ENCODE measurements around the gene TRAM2.

TRAM2 gene

DNA sequence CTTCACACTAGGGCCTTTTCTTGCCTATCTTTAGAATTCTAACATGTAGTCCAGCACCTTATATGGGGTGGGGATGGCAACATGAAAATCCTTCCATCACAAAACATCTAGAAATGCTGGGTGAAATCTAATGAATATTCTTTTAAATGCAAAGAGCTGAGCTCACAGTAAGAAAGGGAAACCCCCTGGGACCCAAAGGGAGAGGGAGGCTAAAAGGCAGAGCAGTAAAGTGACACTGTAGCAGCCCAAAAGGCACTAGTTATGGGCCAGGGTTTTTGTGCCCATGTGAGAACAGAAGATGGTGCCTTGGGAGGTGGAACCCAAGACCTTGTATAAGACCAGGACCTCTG lies 66.7 kb downstream of the TRAM2 start:
- no peak for DNase-seq (ENCODE audit: low read depth, low spot score)
- Histone ChIP-seq H3K9me3 (ENCODE audit: control insufficient read depth, insufficient read depth, low read length) (no peaks in the 10 kb centered on the region), H3K36me3 (ENCODE audit: control insufficient read depth, insufficient read depth, low read length) (peaks cover 15% of the 10 kb centered on the region; the same call in 1 of the 2 replicates), H3K4me3 (ENCODE audit: low read length) (no peak overlapping the region), H3K27me3 (ENCODE audit: control insufficient read depth, insufficient read depth, low read length) (no peaks in the 10 kb centered on the region), H3K4me1 (ENCODE audit: control insufficient read depth, insufficient read depth, low read length) (peaks cover 5% of the 10 kb centered on the region; the same call in 1 of the 2 replicates), H3K27ac (ENCODE audit: low read length) (no peak overlapping the region)

DNA sequence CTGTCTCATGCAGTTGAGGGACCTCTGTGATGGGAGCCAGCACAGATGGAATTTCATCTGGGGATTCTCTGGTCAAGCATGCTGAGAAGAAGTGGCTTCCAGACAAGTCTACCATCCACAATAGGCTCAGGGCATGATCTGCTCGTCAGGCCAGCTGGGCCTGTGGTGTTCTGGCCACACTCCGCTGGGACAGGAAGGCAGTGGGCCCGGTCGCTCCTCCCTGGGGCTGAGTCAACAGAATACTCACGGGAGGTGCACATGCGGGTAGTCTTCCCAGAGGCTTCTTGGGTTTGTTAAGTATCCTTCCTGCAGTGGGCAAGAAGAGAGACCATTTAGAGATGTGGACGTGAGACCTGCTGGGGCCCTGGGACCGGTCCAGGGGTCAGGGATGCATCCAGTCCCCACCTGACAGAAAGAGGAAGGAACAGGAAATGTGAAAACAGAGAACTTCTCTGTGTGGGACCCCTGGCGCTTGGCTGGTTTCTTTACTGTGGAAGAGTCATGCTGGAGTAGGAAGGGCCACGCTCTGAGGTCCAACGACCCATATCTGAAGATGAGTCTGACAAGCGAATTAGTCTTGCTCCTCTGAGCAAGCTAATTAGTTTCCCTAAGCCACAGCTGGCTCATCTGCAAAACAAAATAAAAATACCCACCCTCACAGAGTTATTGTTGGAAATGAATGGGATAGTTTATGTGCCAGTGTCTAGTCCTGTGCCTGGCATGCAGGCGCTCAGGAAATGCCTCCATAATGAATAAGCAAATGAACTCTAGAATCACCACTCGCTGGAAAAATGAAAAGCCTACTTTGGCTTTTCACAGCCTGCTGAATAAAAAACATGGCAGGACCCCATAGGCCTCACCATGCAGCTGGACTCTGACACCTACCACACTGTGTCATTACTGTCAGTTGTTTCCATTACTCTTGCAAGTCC lies 67.3 kb downstream of the TRAM2 start:
- Histone ChIP-seq H3K4me3 (ENCODE audit: low read length) (no peak overlapping the region), H3K36me3 (ENCODE audit: control insufficient read depth, insufficient read depth, low read length) (peaks cover 18% of the 10 kb centered on the region), H3K27me3 (ENCODE audit: control insufficient read depth, insufficient read depth, low read length) (no peaks in the 10 kb centered on the region), H3K9me3 (ENCODE audit: control insufficient read depth, insufficient read depth, low read length) (no peaks in the 10 kb centered on the region), H3K27ac (ENCODE audit: low read length) (no peak overlapping the region), H3K4me1 (ENCODE audit: control insufficient read depth, insufficient read depth, low read length) (peaks cover 5% of the 10 kb centered on the region; the same call in 1 of the 2 replicates)
- DNase-seq (ENCODE audit: low read depth, low spot score) = no peak
- WGBS (ENCODE audit: insufficient coverage, insufficient read length) = no CpG with 5 or more reads among the region's 14 CpGs

DNA sequence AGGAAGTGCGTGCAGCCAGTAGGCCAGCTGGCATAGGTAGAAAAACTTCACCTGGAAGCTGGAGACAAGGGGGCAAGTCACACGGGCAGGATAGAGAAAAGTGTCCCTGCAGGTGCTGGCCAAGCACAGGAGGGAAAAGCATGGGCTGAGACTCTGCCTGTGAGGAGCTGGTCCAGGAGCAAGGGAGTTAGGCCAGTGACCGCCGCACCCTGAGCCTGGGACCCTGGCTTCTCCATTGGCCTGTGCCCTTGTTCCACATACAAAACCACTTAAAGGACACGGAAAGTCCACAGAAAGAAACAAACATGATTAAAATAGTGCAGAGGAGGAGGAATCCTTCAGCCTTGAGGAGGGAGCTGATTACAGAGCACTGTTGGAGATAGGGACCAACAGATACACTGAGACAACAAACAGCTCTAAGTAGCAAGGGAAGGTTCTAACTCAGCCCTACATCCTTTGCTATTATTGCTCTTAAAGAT lies 68.6 kb downstream of the TRAM2 start:
- Histone ChIP-seq H3K36me3 (ENCODE audit: control insufficient read depth, insufficient read depth, low read length) (peaks cover 20% of the 10 kb centered on the region), H3K27me3 (ENCODE audit: control insufficient read depth, insufficient read depth, low read length) (no peaks in the 10 kb centered on the region), H3K4me1 (ENCODE audit: control insufficient read depth, insufficient read depth, low read length) (peaks cover 5% of the 10 kb centered on the region), H3K9me3 (ENCODE audit: control insufficient read depth, insufficient read depth, low read length) (no peaks in the 10 kb centered on the region), H3K27ac (ENCODE audit: low read length) (no peak overlapping the region), H3K4me3 (ENCODE audit: low read length) (no peak overlapping the region)
- DNase-seq (ENCODE audit: low read depth, low spot score) = no peak
- no CpG with 5 or more reads among the region's 5 CpGs for WGBS (ENCODE audit: insufficient coverage, insufficient read length)

DNA sequence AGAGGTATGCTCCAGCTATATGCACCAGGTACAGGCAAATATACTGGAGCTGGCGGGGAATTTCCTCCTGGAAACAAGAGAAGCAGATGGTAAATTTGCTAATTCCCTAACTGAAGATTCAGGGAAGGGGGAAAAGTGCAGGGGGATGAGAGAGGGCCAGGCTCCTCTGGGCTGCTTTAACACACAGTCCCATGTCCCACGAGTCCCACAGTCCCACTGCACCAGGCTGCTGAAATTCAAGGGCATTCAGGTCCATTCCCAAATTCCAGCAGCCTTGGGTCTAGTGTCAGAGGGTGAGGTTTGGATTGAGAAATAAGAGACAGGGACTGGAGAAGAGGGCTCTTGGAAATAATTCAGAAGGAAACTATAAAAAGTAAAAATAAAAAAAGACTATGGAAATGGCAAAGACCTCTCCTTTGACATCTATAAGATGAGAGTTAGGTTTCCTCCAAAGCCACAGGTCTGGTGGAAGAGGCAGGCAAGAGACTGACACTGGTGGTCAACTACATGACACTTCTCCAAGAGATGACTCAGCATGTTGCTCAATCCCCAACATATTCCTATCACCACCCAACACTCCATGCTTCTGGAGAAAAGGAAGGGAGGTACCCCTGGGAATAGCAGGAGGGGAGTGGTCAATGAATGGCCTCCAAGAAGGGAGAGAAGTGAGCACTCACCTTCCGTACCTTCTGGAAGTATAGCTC lies 69.2 kb downstream of the TRAM2 start:
- Histone ChIP-seq H3K27me3 (ENCODE audit: control insufficient read depth, insufficient read depth, low read length) (no peaks in the 10 kb centered on the region), H3K4me3 (ENCODE audit: low read length) (no peak overlapping the region), H3K27ac (ENCODE audit: low read length) (no peak overlapping the region), H3K9me3 (ENCODE audit: control insufficient read depth, insufficient read depth, low read length) (no peaks in the 10 kb centered on the region), H3K4me1 (ENCODE audit: control insufficient read depth, insufficient read depth, low read length) (peaks cover 5% of the 10 kb centered on the region), H3K36me3 (ENCODE audit: control insufficient read depth, insufficient read depth, low read length) (peaks cover 20% of the 10 kb centered on the region)
- WGBS (ENCODE audit: insufficient coverage, insufficient read length) = no CpG with 5 or more reads among the region's 3 CpGs
- no peak for DNase-seq (ENCODE audit: low read depth, low spot score)

DNA sequence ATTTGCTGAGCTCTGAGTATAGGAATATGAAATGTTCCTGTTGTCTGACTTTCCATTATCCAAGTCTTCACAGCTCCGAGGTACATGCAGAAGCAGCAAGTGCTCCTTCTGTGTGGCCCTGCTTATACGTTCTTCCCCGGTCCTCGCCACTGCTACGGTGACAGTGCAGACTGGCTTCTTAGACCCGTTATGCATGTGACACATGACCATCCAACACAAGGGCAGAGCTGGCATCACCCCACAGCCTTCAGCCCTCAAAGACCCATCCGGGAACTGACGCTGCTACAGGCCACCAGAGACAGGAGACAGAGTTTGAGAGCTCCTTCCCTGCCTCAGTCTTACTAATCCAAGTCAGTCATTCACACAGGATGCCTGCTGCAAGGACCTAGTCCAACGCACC lies 70.4 kb downstream of the TRAM2 start:
- DNase-seq (ENCODE audit: low read depth, low spot score) = no peak
- H3K36me3 ChIP-seq (ENCODE audit: control insufficient read depth, insufficient read depth, low read length) = peaks cover 16% of the 10 kb centered on the region
- H3K4me3 ChIP-seq (ENCODE audit: low read length) = no peak overlapping the region
- H3K9me3 ChIP-seq (ENCODE audit: control insufficient read depth, insufficient read depth, low read length) = no peaks in the 10 kb centered on the region
- no peaks in the 10 kb centered on the region for H3K27me3 ChIP-seq (ENCODE audit: control insufficient read depth, insufficient read depth, low read length)
- peaks cover 5% of the 10 kb centered on the region for H3K4me1 ChIP-seq (ENCODE audit: control insufficient read depth, insufficient read depth, low read length)
- no peak overlapping the region for H3K27ac ChIP-seq (ENCODE audit: low read length)
- WGBS (ENCODE audit: insufficient coverage, insufficient read length) = no CpG with 5 or more reads among the region's 9 CpGs

DNA sequence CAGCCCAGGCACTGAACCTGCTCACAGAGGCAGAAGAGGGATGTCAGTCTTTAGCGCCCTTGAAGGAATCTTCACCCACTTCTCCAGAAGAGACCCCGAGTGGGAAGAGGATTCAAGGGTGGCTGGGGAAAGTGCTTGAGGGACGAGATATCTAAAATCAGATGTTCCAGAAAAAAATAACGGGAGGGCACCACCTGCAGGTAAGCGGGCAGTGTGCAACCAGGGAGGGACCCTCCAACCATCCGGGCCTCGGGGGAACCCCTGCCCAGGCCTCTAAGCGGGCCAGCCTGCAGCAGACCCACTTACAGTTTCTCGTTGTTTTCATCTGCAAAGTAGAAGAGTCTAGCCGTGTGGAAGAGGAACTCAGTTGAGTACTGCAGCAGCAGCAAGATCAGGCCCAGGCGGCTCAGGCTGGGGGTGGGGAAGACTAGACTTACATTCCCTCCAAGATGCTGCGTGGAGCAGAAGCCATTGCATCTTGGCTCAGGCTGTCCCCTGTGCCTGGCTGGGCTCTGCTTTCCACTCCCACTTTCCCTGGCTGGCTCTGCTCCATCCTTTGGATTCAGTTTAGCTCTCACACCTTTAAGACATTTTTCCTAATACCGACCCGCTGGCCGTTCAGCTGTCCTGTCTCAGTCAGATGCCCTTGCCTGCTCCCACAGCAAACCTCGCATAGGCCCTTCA lies 71.0 kb downstream of the TRAM2 start:
- no peak for DNase-seq (ENCODE audit: low read depth, low spot score)
- H3K36me3 ChIP-seq (ENCODE audit: control insufficient read depth, insufficient read depth, low read length) = peaks cover 16% of the 10 kb centered on the region
- H3K4me3 ChIP-seq (ENCODE audit: low read length) = no peak overlapping the region
- no peak overlapping the region for H3K27ac ChIP-seq (ENCODE audit: low read length)
- no peaks in the 10 kb centered on the region for H3K27me3 ChIP-seq (ENCODE audit: control insufficient read depth, insufficient read depth, low read length)
- no peaks in the 10 kb centered on the region for H3K9me3 ChIP-seq (ENCODE audit: control insufficient read depth, insufficient read depth, low read length)
- WGBS (ENCODE audit: insufficient coverage, insufficient read length) = no CpG with 5 or more reads among the region's 16 CpGs
- peaks cover 5% of the 10 kb centered on the region for H3K4me1 ChIP-seq (ENCODE audit: control insufficient read depth, insufficient read depth, low read length)

DNA sequence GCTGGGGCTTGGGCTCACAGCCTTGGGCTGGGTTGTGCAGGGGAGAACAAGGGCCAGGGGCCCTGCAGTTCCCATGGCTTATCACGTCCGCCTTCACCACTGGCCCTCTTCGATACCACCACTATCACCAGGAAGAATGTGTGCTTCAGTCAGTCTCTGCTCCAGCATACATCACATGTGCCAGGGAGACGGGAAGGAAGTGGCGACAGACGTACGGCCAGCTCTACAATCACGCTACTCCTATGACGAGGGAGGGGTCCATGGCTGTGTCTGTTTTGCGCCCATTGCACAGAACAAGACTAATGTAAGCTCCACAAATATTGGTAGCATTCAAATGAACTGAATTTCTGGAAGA lies 72.1 kb downstream of the TRAM2 start:
- Histone ChIP-seq H3K4me3 (ENCODE audit: low read length) (no peak overlapping the region), H3K27me3 (ENCODE audit: control insufficient read depth, insufficient read depth, low read length) (no peaks in the 10 kb centered on the region), H3K9me3 (ENCODE audit: control insufficient read depth, insufficient read depth, low read length) (no peaks in the 10 kb centered on the region), H3K4me1 (ENCODE audit: control insufficient read depth, insufficient read depth, low read length) (peaks cover 1% of the 10 kb centered on the region; the same call in 1 of the 2 replicates), H3K27ac (ENCODE audit: low read length) (no peak overlapping the region), H3K36me3 (ENCODE audit: control insufficient read depth, insufficient read depth, low read length) (peaks cover 16% of the 10 kb centered on the region)
- no peak for DNase-seq (ENCODE audit: low read depth, low spot score)
- WGBS (ENCODE audit: insufficient coverage, insufficient read length) = no CpG with 5 or more reads among the region's 10 CpGs

DNA sequence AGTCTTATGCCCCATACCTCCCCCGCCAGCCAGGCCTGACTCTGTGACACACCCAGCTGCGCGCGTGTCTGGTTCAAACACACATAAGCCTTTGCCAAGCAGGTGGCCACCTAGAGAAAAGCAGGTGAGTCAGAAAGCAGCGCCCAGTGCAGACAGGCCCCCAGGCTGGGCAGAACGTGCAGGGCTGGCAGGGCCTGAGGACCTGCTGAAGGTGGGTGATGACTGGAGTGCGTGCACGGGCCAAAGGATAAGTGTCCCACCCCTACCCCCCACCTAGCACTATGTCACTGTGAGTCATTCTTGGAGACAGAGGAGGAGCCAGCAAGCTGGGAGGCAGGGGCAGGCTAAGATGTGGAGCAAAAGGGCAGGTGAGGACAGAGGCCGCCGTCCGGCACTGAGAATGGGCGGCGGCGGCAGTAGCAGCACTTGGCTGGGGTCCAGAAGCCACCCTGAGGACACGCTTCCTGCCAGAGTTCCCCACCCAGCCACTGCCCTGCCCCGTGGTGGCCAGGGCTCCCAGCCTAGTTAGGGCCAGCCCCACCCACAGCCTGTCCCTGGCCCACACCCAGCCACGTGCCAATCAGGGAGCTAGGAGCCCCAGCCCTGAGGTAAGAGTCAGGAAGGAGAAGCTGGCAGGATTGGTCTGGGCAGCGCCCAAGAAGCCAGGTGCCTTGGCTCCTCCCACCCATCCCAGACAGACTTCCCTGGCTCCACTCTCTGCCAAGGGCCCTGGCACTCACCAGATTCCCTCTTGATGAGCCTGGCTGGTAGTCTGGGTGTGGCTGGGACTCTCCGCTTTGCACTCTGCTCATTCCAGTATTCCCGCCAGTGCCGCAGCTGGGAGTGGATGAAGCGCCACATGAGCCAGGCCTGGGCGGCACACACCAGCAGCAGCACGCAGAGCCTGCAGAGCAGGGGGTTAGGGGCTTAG lies 72.7 kb downstream of the TRAM2 start:
- Histone ChIP-seq H3K27me3 (ENCODE audit: control insufficient read depth, insufficient read depth, low read length) (no peaks in the 10 kb centered on the region), H3K27ac (ENCODE audit: low read length) (no peak overlapping the region), H3K4me3 (ENCODE audit: low read length) (no peak overlapping the region), H3K36me3 (ENCODE audit: control insufficient read depth, insufficient read depth, low read length) (peaks cover 14% of the 10 kb centered on the region), H3K9me3 (ENCODE audit: control insufficient read depth, insufficient read depth, low read length) (no peaks in the 10 kb centered on the region), H3K4me1 (ENCODE audit: control insufficient read depth, insufficient read depth, low read length) (no peaks in the 10 kb centered on the region; the same call in 1 of the 2 replicates)
- no CpG with 5 or more reads among the region's 24 CpGs for WGBS (ENCODE audit: insufficient coverage, insufficient read length)
- no peak for DNase-seq (ENCODE audit: low read depth, low spot score)

DNA sequence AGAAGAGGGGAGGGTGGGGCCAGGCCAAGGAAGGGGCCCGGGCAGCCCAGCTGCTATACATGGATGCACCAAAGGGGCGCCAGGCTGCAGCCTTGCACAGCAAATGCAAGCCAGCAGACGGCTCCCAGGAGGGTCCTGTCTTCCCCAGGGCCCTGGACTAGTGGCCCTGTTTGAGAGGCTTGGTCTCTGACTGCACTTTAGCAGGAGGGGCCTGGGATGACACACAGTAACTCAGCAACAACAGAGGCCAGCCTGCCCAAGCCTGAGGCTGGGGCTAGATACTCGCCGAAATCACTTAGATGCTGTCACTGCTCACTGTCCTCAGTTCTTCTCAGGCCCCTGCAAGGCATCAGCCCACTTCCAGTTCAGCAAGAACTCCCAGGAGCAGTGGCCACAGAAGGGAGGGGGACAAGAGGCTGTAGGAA lies 73.5 kb downstream of the TRAM2 start:
- no peaks in the 10 kb centered on the region for H3K27me3 ChIP-seq (ENCODE audit: control insufficient read depth, insufficient read depth, low read length)
- no CpG with 5 or more reads among the region's 5 CpGs for WGBS (ENCODE audit: insufficient coverage, insufficient read length)
- H3K4me1 ChIP-seq (ENCODE audit: control insufficient read depth, insufficient read depth, low read length) = no peaks in the 10 kb centered on the region; the same call in 1 of the 2 replicates
- no peak overlapping the region for H3K4me3 ChIP-seq (ENCODE audit: low read length)
- H3K36me3 ChIP-seq (ENCODE audit: control insufficient read depth, insufficient read depth, low read length) = peaks cover 12% of the 10 kb centered on the region
- no peak overlapping the region for H3K27ac ChIP-seq (ENCODE audit: low read length)
- DNase-seq (ENCODE audit: low read depth, low spot score) = no peak
- H3K9me3 ChIP-seq (ENCODE audit: control insufficient read depth, insufficient read depth, low read length) = no peaks in the 10 kb centered on the region

Data from iPS DF 6.9 (cell line).